ENCODE measurements around the gene CAPZA1. TPM values are rescaled to one million over a fixed set of nuclear protein-coding genes. Genes with fewer than 3 reads are reported as not detected.

Gene CAPZA1
- total RNA-seq, 1 donor from 2014 or later, result 128 TPM

GRCh38 chr1:112698366-112699310 is 79.0 kb downstream of the CAPZA1 start:
- H3K4me1 Mint-ChIP-seq (ENCODE audit: unreplicated experiment), result peaks cover 45% of the 10 kb centered on the region
- H3K36me3 Mint-ChIP-seq, result peaks cover 30% of the 10 kb centered on the region
- peak overlapping the region; percentile 96 for H3K27ac Mint-ChIP-seq
- no peaks in the 10 kb centered on the region for H3K27me3 Mint-ChIP-seq
- DNase-seq (ENCODE audit: extremely low spot score, unreplicated experiment), result peak; percentile 55
- no peak for TF ChIP-seq CTCF (conservative IDR thresholded peaks at IDR 0.05)
- H3K9me3 Mint-ChIP-seq, result no peaks in the 10 kb centered on the region
- H3K4me3 Mint-ChIP-seq, result peak overlapping the region; percentile 68

- H3K27me3 Mint-ChIP-seq, result no peaks in the 10 kb centered on the region
- TF ChIP-seq CTCF (conservative IDR thresholded peaks at IDR 0.05), result no peak
- peaks cover 55% of the 10 kb centered on the region for H3K4me1 Mint-ChIP-seq (ENCODE audit: unreplicated experiment)
- H3K27ac Mint-ChIP-seq, result peak overlapping the region; percentile 96
- H3K36me3 Mint-ChIP-seq, result peaks cover 30% of the 10 kb centered on the region
- H3K4me3 Mint-ChIP-seq, result peak overlapping the region; percentile 68
- DNase-seq (ENCODE audit: extremely low spot score, unreplicated experiment), result peak; percentile 63
- H3K9me3 Mint-ChIP-seq, result no peaks in the 10 kb centered on the region
Measured at GRCh38 chr1:112699425-112700144, 80.0 kb downstream of the CAPZA1 start.

- peak; percentile 90 for DNase-seq (ENCODE audit: extremely low spot score, unreplicated experiment)
- Mint-ChIP-seq H3K4me3 (peak overlapping the region; percentile 82), H3K9me3 (no peaks in the 10 kb centered on the region), H3K27me3 (no peaks in the 10 kb centered on the region), H3K4me1 (ENCODE audit: unreplicated experiment) (peaks cover 65% of the 10 kb centered on the region), H3K36me3 (peaks cover 30% of the 10 kb centered on the region), H3K27ac (peak overlapping the region; percentile 96)
- TF ChIP-seq CTCF (conservative IDR thresholded peaks at IDR 0.05), result peak; percentile 34
Measured at GRCh38 chr1:112700290-112701226, 80.9 kb downstream of the CAPZA1 start.

- TF ChIP-seq CTCF (conservative IDR thresholded peaks at IDR 0.05), result no peak
- peak overlapping the region; percentile 82 for H3K4me3 Mint-ChIP-seq
- no peaks in the 10 kb centered on the region for H3K27me3 Mint-ChIP-seq
- H3K9me3 Mint-ChIP-seq, result no peaks in the 10 kb centered on the region
- H3K27ac Mint-ChIP-seq, result peak overlapping the region; percentile 96
- no peak for DNase-seq (ENCODE audit: extremely low spot score, unreplicated experiment)
- H3K36me3 Mint-ChIP-seq, result peaks cover 30% of the 10 kb centered on the region
- peaks cover 67% of the 10 kb centered on the region for H3K4me1 Mint-ChIP-seq (ENCODE audit: unreplicated experiment)
Measured at GRCh38 chr1:112701227-112702066, 81.8 kb downstream of the CAPZA1 start.
